Panc1 (cell line): Measurements from ENCODE around the gene MLST8.

Experiments used
- CTCF ChIP-seq: fragments of 450-650 bp; IDR thresholded peaks from 2 replicates; pipeline ENCODE4 v1.5.1; 2017; ENCODE audit warnings: mild to moderate bottlenecking
- POLR2AphosphoS5 ChIP-seq: IDR thresholded peaks from 2 replicates; pipeline ENCODE4 v1.6.1; 2012; ENCODE audit warnings: mild to moderate bottlenecking, low read depth, low read length, moderate library complexity
- SIN3A ChIP-seq: IDR thresholded peaks from 2 replicates; pipeline ENCODE4 v1.6.1; 2012; ENCODE audit warnings: low read depth, mild to moderate bottlenecking, low read length, moderate library complexity, borderline replicate concordance; ENCODE audit not compliant: insufficient read depth

- TF ChIP-seq CTCF (no peak), POLR2AphosphoS5 (no peak), SIN3A (no peak)
Observed at GRCh38 chr16:2180461-2180860, 24.8 kb upstream of the MLST8 start.
